Stimulated activated CD8-positive, alpha-beta memory T cell treated with anti-CD3 and anti-CD28 coated beads, Interleukin-7, amount 100 ng/mL, for 4 hours (primary cell): ENCODE data around the gene DDX39A.
"Not testable (repeated sequence)": the region's sequence is repeated elsewhere in the genome, so short reads cannot be mapped to it uniquely, and the experiment has no call there.

Experiments used
- DNase-seq, 2 donors: peaks; one replicate each; pipeline ENCODE4 v3.0.0-alpha.2; 2020; ENCODE audit warnings: low read depth in 2 of 2

The DDX39A gene

DNA sequence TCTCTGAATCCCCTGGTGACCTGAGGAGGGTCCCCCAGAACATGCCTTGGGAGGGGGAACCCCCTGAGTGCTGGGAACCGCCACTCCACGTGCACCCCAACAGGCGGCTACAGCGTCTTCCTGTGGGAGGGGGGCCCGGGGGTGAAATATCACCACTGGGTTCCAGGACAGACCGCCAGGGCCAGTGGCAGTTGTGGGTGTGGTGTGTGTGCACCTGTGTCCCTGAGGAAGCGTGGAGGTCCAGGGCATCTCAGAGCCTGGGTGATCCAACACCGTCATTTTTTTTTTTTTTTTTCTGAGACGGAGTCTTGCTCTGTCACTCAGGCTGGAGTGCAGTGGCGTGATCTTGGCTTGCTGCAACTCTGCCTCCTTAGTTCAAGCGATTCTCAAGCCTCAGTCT, 33.6 kb downstream of the DDX39A start:
- no peak for DNase-seq

DNA sequence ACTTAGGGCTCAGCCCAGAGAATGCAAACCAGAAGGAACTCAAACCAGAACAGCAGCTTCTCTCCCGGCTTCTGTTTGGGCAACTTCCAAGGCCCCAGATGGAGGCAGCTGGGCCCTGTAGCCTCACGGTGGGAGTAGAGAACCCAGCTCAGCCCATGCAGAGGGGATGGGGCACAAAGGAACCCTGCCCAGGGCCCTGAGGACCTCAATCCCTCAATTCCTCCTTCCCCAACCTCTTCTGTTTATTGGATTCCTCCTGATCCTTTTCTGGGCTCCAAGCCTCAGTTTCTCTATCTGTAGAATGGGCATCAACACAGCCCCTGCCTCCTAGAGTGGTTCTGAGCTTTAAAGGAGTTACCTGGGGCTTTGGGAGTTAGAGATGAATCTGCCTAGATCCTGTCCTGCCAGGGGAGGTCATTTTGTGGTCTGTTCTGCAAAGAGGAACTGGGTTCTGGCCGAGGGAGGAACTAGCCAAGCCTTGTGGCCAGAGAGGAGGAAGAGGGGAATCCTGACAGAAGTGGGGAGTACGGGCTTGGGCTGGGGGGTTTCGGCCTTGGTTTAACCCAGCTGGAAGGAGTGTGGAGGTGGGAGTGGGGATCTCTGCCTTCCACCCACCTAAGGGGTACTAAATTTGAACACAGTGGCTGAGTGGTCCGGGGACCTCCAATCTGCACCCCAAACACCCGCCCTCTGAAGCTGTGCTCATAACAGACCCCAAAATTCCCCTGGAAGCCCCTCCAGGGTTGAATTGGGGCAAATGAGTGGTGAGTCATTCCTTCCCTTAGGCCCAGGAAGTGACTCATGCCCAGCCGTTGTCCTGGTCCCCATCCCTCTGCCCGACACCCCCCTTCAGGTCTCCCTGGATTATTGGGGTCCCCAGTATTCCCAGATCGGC, 35.2 kb downstream of the DDX39A start:
- peak; percentile 66 to 73 for DNase-seq

DNA sequence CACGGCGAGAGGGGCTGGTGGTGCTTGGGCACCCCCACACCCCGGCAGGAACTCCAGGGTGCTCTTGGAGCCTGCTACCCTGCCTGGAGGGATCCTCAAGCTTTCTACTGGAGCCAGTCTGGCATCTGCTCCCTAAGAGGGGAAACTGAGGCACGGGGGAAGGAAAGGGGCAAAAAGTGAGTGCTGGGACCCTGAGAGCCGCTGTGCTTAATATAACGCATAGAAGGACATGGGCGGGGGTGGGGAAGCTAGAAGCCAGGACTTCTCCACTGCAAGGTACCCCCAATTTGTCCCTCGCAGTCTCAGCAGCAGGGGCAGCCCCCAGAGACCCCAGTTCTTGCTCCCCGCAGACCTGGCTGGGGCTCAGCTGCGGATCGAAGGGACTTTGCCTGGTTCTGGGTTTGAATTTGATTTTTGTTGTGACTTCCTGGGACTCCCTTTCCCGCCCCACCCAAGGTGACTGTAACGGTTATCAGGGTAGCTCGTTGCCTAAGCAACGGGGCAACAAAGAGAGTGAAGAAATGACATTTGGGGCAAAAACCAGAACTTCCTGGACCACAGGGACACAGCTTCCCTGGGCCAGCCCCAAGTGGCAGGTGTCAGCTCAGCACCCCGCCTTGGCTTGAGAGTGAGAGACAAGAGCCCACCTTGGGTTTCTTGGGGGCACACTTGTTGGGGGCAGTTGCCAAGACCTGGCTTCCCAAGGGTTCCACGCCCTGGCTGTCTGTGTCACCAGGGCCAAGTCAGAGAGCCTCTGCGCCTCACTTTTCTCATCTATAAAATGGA, 37.3 kb downstream of the DDX39A start:
- DNase-seq = peak; percentile 53 to 59

DNA sequence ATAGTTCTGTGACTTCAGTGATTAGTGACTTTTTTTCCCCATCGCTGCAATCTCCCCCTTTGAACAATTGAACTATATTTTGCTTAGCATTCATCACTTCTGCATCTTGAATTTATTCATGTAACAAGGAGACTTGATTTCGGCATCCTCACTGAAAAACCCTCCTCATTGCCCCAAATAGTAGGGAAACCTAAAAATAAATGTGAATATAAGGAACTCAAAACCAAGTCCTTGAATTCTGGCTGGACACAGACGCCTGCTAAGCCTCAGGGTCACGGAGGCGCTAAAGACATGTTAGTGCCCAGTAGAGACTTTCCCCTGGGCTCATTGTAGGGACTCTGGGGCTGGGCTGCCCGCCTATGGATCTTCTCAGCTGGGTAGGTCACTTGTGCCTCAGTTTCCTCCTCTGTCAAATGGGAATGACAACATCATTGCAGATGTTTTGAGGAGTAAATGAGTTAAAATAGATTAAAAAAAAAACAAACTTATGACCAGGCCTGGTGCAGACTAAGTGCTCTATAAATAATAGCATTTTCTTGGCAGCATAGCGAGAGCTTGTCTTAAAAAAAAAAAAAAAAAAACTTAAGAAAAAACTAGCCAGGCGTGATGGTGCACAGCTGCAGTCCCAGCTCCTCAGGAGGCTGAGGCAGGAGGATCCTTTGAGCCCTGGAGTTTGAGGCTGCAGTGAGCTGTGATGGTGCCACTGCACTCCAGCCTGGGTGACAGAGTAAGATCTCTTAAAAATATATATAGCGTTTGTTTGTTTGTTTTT, 39.7 kb downstream of the DDX39A start:
- no peak for DNase-seq

DNA sequence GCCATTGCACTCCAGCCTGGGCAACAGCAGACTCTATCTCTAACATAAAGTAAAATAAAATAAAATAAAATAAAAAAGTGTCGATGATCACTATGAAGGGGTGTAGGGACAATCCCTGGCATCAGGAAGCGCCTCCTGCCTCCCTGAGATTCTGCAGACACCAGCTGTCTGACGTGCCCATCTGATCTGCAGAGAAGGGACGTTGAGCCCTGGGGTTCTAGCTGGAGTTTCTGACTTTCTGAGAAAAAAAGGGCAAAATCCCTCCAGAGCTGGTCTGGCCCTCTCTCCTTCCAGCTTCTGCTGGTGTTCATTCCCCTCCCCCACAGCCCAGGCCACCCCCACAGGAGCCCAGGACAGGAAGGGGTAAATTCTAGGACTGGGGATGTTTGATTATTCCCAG, 40.3 kb downstream of the DDX39A start:
- no peak for DNase-seq

DNA sequence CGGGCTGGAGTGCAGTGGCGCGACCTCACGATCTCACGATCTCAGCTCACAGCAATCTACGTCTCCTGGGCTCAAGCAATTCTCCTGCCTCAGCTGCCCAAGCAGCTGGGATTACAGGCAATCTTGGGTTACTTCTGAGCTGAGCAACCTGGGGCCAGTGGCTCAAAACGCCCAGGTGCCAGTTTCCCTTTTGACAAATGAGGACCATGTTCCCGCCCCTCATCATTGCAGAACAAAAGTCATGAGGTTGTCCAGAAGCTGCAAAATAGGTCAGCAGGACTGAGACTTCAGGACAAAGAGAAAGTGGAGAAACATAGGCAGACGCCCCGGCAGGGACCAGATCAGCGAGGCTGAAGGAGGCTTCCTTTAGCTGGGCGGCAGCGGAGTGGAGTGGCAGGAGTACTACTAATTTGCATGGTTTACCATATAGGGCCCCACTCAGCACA, 41.2 kb downstream of the DDX39A start:
- DNase-seq = no peak

DNA sequence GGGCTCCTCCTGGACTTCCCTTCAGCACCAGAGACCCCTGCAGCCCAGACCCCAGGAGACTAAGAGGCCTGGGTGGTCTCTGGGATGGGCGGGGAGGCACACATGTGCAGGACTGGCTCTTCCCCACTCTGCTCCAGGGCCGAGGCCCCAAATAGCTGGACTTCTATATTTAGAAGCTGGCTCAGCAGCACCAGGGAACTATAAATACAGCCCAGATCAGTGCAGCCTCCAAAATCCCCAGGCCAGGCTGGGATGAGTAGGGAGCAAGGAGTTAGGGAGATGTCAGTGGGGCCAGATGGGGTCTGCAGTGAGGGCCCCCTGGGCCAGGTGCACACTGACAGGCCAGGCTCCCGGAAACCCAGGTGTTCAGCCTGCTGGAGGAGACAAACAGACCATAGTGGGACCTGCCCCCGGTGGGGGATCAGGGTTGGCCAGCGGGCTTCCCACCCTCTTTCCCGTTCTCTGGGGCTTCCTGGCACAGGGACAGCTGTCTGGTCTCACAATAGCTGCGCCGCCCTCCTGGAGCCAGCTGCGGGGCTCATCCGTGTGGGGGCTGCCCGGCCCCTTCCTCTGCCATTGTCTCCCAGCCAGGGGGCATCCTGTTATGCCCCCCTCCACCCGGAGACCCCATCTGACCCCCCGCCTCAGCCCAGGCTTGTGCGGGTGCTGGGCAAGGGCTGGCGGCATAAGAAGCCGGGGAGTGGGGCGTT, 43.4 kb downstream of the DDX39A start:
- DNase-seq = no peak

DNA sequence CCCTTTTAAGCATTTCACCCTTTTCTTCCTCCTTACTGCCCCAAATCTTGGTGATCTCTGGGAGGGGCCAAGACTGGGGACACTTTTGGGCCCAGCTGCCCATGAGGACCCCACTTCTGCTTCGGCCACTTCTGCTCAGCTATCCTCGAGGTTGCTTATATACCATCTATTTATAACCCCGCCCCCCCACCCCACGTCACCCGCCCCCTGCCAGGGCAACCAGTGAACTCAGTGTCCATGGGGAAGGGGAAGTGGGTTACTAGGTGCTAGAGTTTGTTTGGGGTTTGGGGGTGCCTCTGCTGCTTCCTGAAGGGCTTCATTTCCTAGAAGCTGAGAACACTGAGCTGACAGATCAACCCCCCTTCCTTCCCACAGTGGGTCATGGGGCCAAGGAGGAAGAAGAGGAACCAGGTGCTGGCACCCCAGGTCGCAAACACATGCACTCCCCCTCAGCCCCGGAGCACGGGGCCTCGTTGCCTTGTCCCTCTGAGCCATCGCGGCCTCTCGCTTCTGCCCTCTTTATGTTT, 44.0 kb downstream of the DDX39A start:
- DNase-seq = peak; percentile 69 to 70

DNA sequence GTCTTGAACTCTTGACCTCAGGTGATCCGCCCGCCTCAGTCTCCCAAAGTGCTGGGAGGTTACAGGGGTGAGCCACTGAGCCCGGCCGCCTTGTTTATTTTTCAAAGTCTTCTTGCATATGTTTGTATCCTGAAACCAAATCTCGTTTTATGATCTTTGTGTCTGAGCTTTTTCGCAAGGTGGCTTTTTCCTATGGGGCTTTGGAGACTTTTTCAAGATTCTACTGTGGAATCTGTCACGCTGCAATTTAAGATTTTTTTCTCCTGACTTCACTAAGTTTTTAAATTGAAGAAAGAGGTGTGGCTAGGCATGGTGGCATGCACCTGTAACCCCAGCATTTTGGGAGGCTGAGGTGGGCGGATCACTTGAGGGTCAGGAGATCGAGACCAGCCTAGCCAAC, 44.8 kb downstream of the DDX39A start:
- DNase-seq = not testable (repeated sequence)

DNA sequence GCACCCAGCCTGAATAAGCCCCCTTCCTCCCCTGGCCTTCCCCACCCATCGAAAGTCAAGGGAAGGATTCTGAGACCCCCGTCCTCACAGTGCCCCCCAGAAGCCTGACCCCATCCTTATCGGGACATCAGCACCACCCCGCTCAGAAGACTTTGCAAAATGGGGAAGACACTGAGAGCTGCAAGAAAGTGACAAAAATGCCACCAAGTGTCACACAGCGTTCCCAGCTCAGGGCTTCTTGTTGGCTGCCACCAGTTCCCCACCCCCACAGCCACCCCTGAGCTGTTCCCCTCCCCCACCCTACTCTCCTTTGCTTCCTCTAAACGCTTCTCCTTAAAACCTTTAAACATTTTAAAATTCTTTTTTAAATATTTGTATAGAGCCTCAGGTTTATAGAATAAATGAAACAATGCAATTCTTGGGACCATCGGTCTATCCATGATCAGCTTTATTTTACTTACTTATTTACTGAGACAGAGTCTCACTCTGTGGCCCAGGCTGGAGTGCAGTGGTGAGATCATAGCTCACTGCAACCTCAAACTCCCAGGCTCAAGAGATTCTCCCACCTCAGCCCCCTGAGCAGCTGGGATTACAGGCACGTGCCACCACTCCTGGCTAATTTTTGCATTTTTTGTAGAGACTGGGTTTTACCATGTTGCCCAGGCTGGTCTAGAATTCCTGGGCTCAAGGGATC, 46.6 kb downstream of the DDX39A start:
- not testable (repeated sequence) for DNase-seq

DNA sequence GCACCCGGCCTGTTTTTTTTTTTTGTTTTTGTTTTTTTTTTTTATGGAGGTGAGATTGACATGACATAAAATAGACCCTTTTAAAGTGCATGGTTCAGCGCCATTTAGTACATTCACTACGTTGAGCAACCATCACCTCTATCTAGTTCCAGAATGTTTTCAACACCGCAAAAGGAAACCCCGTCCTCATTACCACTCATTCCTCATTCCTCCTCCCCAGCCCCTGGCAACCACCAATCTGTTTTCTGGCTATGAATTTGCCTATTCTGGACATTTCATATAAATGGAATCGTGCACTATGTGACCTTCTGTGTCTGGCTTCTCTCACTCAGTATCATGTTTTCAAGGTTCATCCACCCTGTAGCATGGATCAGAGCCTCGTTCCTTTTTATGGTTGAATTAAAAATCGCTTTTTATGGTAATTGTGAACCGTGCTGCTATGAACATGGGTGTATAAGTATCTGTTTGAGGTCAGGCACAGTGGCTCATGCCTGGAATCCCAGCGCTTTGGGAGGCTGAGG, 47.8 kb downstream of the DDX39A start:
- DNase-seq = no peak

DNA sequence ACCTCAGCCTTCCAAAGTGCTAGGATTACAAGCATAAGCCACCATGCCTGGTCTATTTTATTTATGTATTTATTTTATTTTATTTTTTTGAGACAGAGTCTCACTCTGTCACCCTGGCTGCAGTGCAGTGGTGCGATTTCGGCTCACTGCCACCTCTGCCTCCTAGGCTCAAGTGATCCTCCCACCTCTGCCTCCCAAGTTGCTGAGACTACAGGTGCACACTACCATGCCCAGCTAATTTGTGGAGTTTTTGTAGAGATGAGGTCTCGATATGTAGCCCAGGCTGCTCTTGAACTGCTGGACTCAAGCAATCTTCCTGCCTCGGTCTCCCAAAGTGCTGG, 48.2 kb downstream of the DDX39A start:
- DNase-seq = no peak

DNA sequence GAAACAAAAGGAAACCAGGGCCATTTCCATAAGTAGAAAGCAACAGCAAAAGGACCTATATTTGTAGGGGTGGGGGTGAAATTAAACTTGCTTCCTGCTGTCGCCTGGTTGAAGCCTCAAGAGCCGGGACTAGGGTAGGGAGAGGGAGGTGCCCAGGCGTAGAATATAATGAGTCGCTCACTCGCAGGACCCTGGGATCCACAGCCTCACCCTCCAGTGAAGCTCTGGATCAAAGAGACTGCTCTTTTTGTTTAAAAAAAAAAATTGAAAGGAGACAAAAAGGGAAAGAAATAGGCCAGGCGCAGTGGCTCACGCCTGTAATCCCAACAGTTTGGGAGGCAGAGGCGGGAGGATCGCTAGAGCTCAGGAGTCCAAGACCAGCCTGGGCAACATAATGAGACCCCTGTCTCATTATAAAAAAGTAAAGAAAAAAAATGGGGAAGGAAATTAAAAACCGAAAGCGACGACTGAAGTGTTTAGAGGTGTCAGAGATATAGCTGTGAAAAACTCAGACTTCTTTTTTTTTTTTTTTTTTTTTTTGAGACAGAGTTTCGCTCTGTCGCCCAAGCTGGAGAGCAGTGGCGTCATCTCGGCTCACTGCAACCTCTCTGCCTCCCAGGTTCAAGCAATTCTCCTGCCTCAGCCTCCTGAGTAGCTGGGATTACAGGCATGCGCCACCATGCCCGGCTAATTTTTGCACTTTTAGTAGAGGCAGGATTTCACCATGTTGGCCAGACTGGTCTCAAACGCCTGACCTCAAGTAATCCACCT, 48.8 kb downstream of the DDX39A start:
- peak in 1 of 2 donors; percentile 56 for DNase-seq

DNA sequence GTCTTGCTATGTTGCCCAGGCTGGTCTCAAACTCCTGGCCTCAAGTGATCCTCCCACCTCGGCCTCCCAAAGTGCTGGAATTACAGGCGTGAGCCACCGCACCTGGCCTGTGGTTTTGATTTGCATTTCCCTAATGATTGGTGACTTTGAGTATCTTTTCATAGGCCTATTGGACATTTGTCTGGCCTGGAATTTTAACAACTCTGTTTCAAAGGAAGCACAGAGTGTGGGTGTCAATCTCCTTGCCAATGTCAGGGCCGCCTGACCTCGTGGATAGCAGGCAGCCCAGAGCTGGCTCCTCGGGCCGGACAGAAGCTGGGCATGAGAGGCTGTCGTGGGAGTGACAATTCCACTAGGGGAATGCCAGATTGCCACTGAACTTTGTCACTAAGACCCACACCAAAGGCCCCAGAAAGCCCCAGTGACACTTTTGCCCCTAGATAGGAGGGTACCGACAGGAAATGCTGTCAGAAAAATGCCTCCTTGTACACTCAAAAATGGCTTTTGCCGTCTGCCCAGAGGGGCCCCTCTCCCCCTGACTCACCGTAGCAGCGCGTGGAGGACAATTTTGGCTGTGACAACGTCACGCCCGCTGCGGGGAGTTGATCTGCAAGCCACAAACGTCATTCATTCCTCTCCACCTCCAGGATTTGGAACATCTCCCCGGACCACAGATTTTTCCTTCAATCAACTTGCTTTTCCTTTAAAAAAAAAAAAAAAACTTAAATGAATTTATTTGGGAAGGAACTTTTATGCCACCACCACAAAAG, 49.6 kb downstream of the DDX39A start:
- peak; percentile 83 to 88 for DNase-seq

DNA sequence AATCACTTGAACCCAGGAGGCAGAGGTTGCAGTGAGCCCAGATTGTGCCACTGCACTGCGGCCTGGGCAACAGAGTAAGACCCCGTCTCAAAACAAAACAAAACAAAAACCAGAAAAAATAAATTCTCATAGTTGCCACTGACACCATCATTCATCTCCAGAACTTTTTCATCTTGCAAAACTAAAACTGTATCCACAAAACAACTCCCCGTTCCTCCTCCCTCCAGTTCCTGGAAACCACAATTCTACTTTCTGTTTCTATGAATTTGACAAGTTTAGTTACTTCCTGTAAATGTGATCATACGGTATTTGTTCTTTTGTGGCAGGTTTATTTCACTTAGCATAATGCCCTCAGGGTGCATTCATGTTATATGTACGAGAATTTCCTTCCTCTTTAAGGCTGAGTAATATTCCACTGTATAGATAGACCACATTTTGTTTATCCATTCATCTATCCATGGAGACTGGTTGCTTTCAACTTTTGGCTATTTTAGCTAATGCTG, 51.1 kb downstream of the DDX39A start:
- DNase-seq = no peak

DNA sequence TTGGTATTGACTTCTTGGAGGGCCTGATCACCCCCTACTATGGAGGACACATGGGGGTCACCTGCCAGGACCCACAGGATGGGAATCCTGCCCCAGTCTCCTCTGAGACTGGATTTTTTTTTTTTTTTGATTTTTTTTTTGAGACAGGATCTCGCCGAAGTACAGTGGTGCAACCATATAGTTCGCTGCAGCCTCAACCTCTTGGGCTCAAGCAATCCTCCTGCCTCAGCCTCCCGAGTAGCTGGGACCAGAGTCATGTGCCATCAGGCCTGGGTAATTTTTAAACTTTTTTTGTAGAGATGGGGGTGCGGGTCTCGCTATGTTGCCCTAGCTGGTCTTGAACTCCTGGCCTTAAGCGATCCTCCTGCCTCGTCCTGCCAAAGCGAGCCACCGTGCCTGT, 52.1 kb downstream of the DDX39A start:
- no peak for DNase-seq

DNA sequence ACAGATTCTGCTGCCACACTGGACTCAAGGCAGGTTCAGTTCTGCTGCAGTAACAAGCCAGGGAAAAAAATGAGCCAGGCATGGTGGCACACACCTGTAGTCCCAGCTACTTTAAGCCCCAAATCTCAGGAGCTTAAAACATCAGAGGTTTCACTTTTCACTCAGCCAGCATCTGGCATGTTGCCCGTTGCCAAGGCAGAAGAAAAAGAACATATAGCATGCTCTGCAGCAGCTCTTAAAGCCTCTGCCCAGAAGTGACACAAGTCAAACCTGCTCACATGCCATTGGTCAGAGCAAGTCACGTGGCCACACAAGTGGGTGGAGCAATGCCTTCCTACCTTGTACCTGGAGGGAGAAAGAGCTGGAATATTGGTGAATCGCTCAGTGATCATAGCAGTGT, 52.6 kb downstream of the DDX39A start:
- peak; percentile 68 to 85 for DNase-seq

DNA sequence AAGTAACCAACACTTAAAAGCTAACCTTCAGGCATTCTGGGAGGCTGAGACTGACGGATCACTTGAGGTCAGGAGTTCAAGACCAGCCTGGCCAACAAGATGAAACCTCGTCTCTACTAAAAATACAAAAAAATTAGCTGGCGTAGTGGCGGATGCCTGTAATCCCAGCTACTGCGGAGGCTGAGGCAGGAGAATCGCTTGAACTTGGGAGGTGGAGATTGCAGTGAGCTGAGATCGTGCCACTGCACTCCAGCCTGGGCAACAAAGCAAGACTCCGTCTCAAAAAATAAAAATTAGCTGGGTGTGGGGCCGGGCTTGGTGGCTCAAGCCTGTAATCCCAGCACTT, 55.1 kb downstream of the DDX39A start:
- not testable (repeated sequence) for DNase-seq
